NCI-H774 (cell line): ENCODE data around the gene ABCC1.
"Not testable (repeated sequence)": the region's sequence is repeated elsewhere in the genome, so short reads cannot be mapped to it uniquely, and the experiment has no call there.

Source experiments
- DNase-seq: peaks from one replicate; lab custom pipeline; 2025; lab: John Stamatoyannopoulos, UW

The ABCC1 gene

GRCh38 chr16:16189842-16190241 is 240.4 kb downstream of the ABCC1 start:
- DNase-seq, result no peak

GRCh38 chr16:16190546-16190945 is 241.1 kb downstream of the ABCC1 start:
- DNase-seq, result no peak

DNA sequence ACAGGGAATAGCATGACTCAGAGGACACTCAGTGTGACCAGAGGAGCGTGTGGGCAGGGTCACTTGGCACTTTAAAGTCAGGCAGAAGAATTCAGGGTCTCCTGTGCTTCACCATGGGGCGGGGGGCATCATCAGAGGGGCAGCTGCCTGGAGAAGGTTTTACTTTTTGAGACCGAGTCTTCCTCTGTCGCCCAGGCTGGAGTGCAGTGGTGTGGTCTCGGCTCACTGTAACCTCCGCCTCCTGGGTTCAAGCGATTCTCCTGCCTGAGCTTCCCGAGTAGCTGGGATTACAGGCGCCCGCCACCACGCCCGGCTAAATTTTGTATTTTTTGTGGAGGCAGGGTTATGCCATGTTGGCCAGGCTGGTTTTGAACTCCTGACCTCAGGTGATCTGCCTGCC is 241.6 kb downstream of the ABCC1 start:
- DNase-seq, result not testable (repeated sequence)

- DNase-seq, result no peak
Observed at GRCh38 chr16:16191493-16192167, 242.2 kb downstream of the ABCC1 start.
